WTC11 (cell line): ENCODE results near the gene PLEKHA5.

Experiments used
- ATF2 ChIP-seq: sonication (generic); formaldehyde crosslinking; IDR thresholded peaks from 2 replicates; pipeline ENCODE4 v1.8.1; 2022; ENCODE audit warnings: low read depth, missing genetic modification reagents, borderline replicate concordance
- CBFB ChIP-seq: sonication (generic); formaldehyde crosslinking; IDR thresholded peaks from 2 replicates; pipeline ENCODE4 v1.8.1; 2022; ENCODE audit warnings: mild to moderate bottlenecking, low read depth, missing genetic modification reagents
- CREB1 ChIP-seq: sonication (generic); formaldehyde crosslinking; IDR thresholded peaks from 2 replicates; pipeline ENCODE4 v1.8.0; 2023; ENCODE audit warnings: mild to moderate bottlenecking, missing genetic modification reagents
- CTCF ChIP-seq: fragments of 200-600 bp; IDR thresholded peaks from 2 replicates; pipeline ENCODE4 v1.8.0; 2022; ENCODE audit warnings: antibody characterized with exemption
- FOXP1 ChIP-seq: sonication (generic); formaldehyde crosslinking; IDR thresholded peaks from 2 replicates; pipeline ENCODE4 v1.8.0; 2022; ENCODE audit warnings: missing genetic modification reagents, mild to moderate bottlenecking, moderate library complexity, borderline replicate concordance
- MLX ChIP-seq: sonication (generic); formaldehyde crosslinking; IDR thresholded peaks from 2 replicates; pipeline ENCODE4 v1.8.1; 2023; ENCODE audit warnings: mild to moderate bottlenecking, missing genetic modification reagents, moderate library complexity
- MYBL2 ChIP-seq: sonication (generic); formaldehyde crosslinking; IDR thresholded peaks from 2 replicates; pipeline ENCODE4 v1.8.1; 2023; ENCODE audit warnings: mild to moderate bottlenecking, moderate library complexity, missing genetic modification reagents
- NR3C1 ChIP-seq: sonication (generic); formaldehyde crosslinking; conservative IDR thresholded peaks from 2 replicates; pipeline ENCODE4 v1.8.1; 2023; ENCODE audit warnings: low read depth, mild to moderate bottlenecking, missing genetic modification reagents
- RORB ChIP-seq: fragments of 250-450 bp; sonication (Bioruptor Pico); IDR thresholded peaks from 2 replicates; pipeline ENCODE4 v1.9.0; 2021; ENCODE audit warnings: mild to moderate bottlenecking
- SP1 ChIP-seq: sonication (generic); formaldehyde crosslinking; conservative IDR thresholded peaks from 2 replicates; pipeline ENCODE4 v1.8.1; 2022; ENCODE audit warnings: missing genetic modification reagents
- USF2 ChIP-seq: sonication (generic); formaldehyde crosslinking; IDR thresholded peaks from 2 replicates; pipeline ENCODE4 v1.8.1; 2023; ENCODE audit warnings: mild to moderate bottlenecking, missing genetic modification reagents, moderate library complexity

GRCh38 chr12:19387161-19387560 lies 257.6 kb downstream of the PLEKHA5 start:
- TF ChIP-seq SP1 (CRISPR knock-in tag), result no peak
- TF ChIP-seq CTCF, result no peak
- TF ChIP-seq NR3C1 (CRISPR knock-in tag), result no peak
- no peak for TF ChIP-seq RORB (CRISPR knock-in tag)
- TF ChIP-seq ATF2 (CRISPR knock-in tag), result no peak
- TF ChIP-seq CREB1, result no peak
- no peak for TF ChIP-seq MYBL2 (CRISPR knock-in tag)
- TF ChIP-seq CBFB (CRISPR knock-in tag), result no peak
- TF ChIP-seq USF2 (CRISPR knock-in tag), result no peak
- no peak for TF ChIP-seq FOXP1 (CRISPR knock-in tag)
- no peak for TF ChIP-seq MLX (CRISPR knock-in tag)
